UCSD-AML1 (cell line): Measurements from ENCODE around the gene ALDH5A1.
"Not testable (repeated sequence)": the region's sequence is repeated elsewhere in the genome, so short reads cannot be mapped to it uniquely, and the experiment has no call there.

ENCODE experiments used
- DNase-seq: peaks from one replicate; lab custom pipeline; 2025; ENCODE audit not compliant: unreplicated experiment; lab: John Stamatoyannopoulos, UW

Gene ALDH5A1

GRCh38 chr6:24484657-24485323 is 10.0 kb upstream of the ALDH5A1 start:
- no peak for DNase-seq

- DNase-seq: no peak
These were observed 8.7 kb upstream of the ALDH5A1 start for GRCh38 chr6:24486065-24486464.

GRCh38 chr6:24489470-24489869 is 5.3 kb upstream of the ALDH5A1 start, which contains the start of gene GPLD1:
GPLD1 (minus strand) TSS chr6:24489578; CDS start chr6:24489511, 67 bp downstream.
- no peak for DNase-seq

DNA sequence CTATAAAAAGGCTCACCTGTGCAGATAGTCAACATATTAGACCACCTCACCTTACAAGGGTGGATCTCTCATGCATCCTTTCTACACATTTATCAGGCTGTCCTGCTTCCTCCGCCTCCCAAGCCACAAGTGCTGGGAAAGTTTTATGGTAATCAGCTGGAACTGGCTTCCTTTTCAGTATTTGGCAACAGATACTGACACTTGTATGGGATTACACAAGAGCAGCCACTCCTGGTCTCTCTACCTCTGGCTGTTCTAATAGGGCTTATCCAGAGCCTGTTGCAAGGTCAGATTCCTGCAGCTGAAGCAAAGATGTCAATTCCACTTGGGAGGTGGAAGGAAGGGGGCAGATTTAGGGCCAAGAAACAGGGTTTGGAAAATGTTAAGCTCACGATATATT is 4.9 kb upstream of the ALDH5A1 start:
- DNase-seq: no peak

DNA sequence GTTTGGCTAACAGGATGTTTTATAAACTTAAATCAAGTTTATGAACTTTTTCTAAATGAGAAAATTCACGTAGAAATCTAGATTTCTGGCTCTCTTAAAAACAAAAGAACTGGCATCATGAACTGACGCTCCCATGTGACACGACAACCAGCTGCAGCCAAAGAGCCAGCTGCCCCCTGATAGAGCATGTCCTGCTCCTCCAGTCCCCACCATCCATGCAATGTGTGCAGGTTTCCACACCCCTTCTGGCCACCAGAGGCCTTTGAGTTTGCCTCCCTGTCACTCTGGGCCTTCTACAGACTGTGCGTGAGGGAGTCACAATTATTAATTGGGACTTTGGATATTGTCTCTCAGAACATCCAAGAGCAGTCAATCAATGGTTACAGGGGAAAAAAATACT is 3.8 kb upstream of the ALDH5A1 start:
- no peak for DNase-seq

DNA sequence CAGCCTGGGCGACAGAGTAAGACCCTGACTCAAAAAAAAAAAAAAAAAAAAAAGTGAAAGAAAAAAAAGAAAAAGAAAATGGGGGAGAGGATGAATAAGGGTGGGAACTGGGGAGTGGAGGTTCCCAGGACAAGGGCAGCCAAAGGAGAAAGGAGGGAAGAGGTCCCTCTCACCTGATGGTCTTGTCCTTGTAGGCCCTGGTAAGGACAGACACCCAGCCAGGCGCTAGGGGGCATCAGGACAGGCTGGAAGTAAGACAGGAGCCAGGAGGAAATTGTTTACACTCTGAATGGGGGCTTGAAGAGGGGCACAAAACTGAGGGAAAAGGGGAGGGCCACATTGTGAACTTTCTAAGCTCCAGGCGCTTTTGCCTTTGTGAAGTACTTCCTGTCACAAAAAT is 2.3 kb upstream of the ALDH5A1 start:
- DNase-seq: peak; percentile 21

GRCh38 chr6:24493945-24494820 is 586 bp upstream of the ALDH5A1 start:
- DNase-seq: no peak

- DNase-seq: no peak
These were observed 2.6 kb downstream of the ALDH5A1 start for GRCh38 chr6:24497254-24497970.

GRCh38 chr6:24500683-24501082 is 5.9 kb downstream of the ALDH5A1 start:
- DNase-seq: no peak

GRCh38 chr6:24501374-24501773 is 6.6 kb downstream of the ALDH5A1 start:
- DNase-seq: no peak

GRCh38 chr6:24501914-24502313 is 7.1 kb downstream of the ALDH5A1 start:
- no peak for DNase-seq

- DNase-seq: no peak
These were observed 9.5 kb downstream of the ALDH5A1 start for GRCh38 chr6:24504287-24504648.

DNA sequence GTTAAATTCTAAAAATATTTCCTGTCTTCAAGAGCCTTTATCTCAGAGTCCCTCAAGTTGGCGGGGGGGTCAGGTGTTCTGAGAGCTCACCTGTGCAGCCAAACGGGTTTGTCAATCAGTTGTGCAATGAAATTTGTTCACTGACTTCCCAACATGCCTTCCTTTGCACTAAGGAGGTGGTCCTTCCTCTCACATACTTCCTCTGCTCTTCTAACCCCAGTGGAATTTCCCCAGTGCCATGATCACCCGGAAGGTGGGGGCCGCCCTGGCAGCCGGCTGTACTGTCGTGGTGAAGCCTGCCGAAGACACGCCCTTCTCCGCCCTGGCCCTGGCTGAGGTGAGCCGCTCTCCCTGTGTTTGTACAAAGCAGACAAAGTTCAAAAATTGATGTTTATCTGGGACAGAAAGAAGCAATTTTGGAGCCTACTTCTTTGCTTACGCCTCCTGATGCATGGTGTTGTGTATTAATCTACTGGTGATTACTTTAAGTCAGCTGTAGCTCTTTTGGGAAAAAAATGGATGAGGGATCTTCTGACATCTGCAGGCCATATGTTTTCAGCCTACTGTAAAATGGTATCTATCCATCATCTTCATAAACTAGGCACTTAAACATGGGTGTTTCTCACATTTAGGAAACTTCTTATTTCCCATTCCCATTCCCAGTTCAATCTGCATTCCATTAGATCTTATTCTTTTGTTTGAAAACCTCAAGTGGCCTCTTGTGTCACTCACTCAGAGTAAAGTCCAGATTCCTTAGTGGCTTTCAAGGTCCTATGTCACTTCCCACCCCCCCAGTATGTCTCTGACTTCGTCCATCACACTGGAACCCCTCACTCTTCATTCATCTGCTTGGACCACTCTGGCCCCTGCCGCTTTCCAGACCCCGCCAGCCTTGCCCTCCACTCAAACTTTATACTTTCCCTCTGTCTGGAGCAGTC is 10.1 kb downstream of the ALDH5A1 start:
- no peak for DNase-seq

DNA sequence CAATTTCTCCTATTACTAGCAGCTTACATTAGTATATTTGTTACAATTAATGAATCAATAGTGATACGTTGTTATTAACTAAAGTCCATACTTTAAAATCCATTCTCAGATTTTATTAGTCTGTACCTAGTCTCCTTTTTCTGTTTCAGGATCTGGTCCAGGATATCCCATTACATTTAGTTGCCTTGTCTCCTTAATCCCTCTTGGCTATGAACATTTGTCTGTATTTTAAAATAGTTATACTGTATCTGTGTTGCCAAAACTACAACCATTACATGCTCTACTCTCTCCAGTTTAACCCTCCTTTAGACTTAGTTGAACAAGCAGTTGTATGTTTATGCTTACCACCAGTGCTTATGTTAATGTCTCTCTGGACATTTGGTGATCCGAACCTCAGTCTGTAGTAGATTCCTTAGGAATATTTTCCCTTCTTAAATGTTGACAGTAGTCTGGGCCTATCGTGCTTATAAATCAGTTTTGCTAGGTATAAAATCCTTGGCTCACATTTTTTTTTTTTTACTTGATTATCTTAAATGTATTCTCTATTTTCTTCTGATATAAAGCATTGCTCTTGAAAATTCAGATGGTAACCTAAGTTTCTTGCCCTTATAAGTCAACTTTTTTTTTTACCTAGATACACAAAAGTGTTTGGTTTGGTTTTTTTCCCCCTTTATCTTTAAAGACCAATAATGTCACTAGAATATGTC is 12.2 kb downstream of the ALDH5A1 start:
- no peak for DNase-seq

- not testable (repeated sequence) for DNase-seq
These were observed 17.2 kb downstream of the ALDH5A1 start for GRCh38 chr6:24511976-24512375.

DNA sequence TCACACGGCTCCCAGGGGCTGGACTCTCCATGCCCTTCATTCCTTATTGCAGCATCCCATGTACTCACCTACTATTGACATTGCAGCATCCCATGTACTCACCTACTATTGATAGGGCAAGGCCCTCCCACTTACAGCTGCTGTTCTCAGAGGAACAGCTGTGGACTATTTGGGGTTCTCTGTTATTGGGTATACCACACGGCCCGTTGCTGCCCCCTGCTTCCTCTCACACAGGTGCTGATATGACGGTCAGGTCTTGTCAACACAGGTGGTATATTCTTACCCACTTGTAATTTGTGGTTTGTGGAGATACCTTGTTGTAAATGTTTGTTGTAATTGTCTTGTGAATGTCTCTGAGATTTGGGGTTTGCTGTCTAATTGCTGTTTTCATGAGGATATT is 18.8 kb downstream of the ALDH5A1 start:
- DNase-seq: no peak

- DNase-seq: no peak
These were observed 23.1 kb downstream of the ALDH5A1 start for GRCh38 chr6:24517659-24518543.

- DNase-seq: peak; percentile 28
These were observed 26.3 kb downstream of the ALDH5A1 start for GRCh38 chr6:24520929-24521546.
